WTC11 (cell line): Measurements from ENCODE around the gene RPL10A. TPM values are rescaled to one million over a fixed set of nuclear protein-coding genes. Genes with fewer than 3 reads are reported as not detected.
"Not testable (repeated sequence)": the region's sequence is repeated elsewhere in the genome, so short reads cannot be mapped to it uniquely, and the experiment has no call there.

ENCODE experiments used
- ATAC-seq: fragments of 200-7000 bp; cut with Tn5 transposase; 2 replicates; pipeline ENCODE4 v1.10.0; 2021; ENCODE audit warnings: mild to moderate bottlenecking, moderate library complexity
- CTCF ChIA-PET: fragments of 300-600 bp; sonication (Branson Sonifier 250); formaldehyde crosslinking; loops from one replicate; lab custom pipeline; 2021; ENCODE audit warnings: antibody characterized with exemption; lab: Charles Lee
- POLR2A ChIA-PET: fragments of 350-600 bp; sonication (Branson Sonifier 250); formaldehyde crosslinking; loops from one replicate; lab custom pipeline; 2021; ENCODE audit warnings: antibody characterized with exemption; lab: Charles Lee
- DNase-seq: peaks from one replicate; pipeline ENCODE4 v3.0.0; 2021; ENCODE audit warnings: low spot score
- H3K27ac Mint-ChIP-seq: 2 replicates; pipeline ENCODE4 v1.8.0; 2021; ENCODE audit warnings: mixed read lengths
- H3K27me3 Mint-ChIP-seq: 2 replicates; pipeline ENCODE4 v1.8.0; 2021; ENCODE audit warnings: low read depth, mild to moderate bottlenecking, moderate library complexity, mixed read lengths
- H3K36me3 Mint-ChIP-seq: 2 replicates; pipeline ENCODE4 v1.8.0; 2021; ENCODE audit warnings: mixed read lengths
- H3K4me1 Mint-ChIP-seq: 2 replicates; pipeline ENCODE4 v1.8.0; 2022; ENCODE audit warnings: mixed read lengths
- H3K4me3 Mint-ChIP-seq: 2 replicates; pipeline ENCODE4 v1.8.0; 2021; ENCODE audit warnings: mild to moderate bottlenecking, moderate library complexity, mixed read lengths
- H3K9me3 Mint-ChIP-seq: 2 replicates; pipeline ENCODE4 v1.8.0; 2021; ENCODE audit warnings: mixed read lengths
- ESRRA ChIP-seq: sonication (generic); formaldehyde crosslinking; IDR thresholded peaks from 2 replicates; pipeline ENCODE4 v1.8.1; 2022; ENCODE audit warnings: mild to moderate bottlenecking, missing genetic modification reagents, borderline replicate concordance
- FOXJ3 ChIP-seq: sonication (generic); formaldehyde crosslinking; IDR thresholded peaks from 2 replicates; pipeline ENCODE4 v1.9.0; 2021; ENCODE audit warnings: missing genetic modification reagents, mild to moderate bottlenecking, borderline replicate concordance
- FOXK1 ChIP-seq: sonication (generic); formaldehyde crosslinking; IDR thresholded peaks from 2 replicates; pipeline ENCODE4 v1.8.0; 2022; ENCODE audit warnings: mild to moderate bottlenecking, moderate library complexity, missing genetic modification reagents
- NR1H2 ChIP-seq: sonication (generic); formaldehyde crosslinking; IDR thresholded peaks from 2 replicates; pipeline ENCODE4 v1.9.0; 2021; ENCODE audit warnings: mild to moderate bottlenecking, moderate library complexity, missing genetic modification reagents
- PRRX2 ChIP-seq: fragments of 250-450 bp; sonication (Bioruptor Pico); IDR thresholded peaks from 2 replicates; pipeline ENCODE4 v1.8.0; 2021; ENCODE audit warnings: mild to moderate bottlenecking
- SOX15 ChIP-seq: fragments of 250-450 bp; sonication (Bioruptor Pico); IDR thresholded peaks from 2 replicates; pipeline ENCODE4 v1.9.0; 2021; ENCODE audit warnings: mild to moderate bottlenecking
- ZBTB21 ChIP-seq: sonication (generic); formaldehyde crosslinking; IDR thresholded peaks from 2 replicates; pipeline ENCODE4 v1.8.1; 2023; ENCODE audit warnings: mild to moderate bottlenecking, missing genetic modification reagents, borderline replicate concordance
- ZNF121 ChIP-seq: sonication (generic); formaldehyde crosslinking; IDR thresholded peaks from 2 replicates; pipeline ENCODE4 v1.8.0; 2023; ENCODE audit warnings: missing genetic modification reagents
- ZNF219 ChIP-seq: sonication (generic); formaldehyde crosslinking; IDR thresholded peaks from 2 replicates; pipeline ENCODE4 v1.8.0; 2023; ENCODE audit warnings: missing genetic modification reagents, mild to moderate bottlenecking, borderline replicate concordance
- ZNF232 ChIP-seq: sonication (generic); formaldehyde crosslinking; IDR thresholded peaks from 2 replicates; pipeline ENCODE4 v1.8.0; 2022; ENCODE audit warnings: mild to moderate bottlenecking, missing genetic modification reagents
- ZNF317 ChIP-seq: sonication (generic); formaldehyde crosslinking; IDR thresholded peaks from 2 replicates; pipeline ENCODE4 v1.8.1; 2023; ENCODE audit warnings: low read depth, mild to moderate bottlenecking, moderate library complexity, missing genetic modification reagents, borderline replicate concordance
- ZNF671 ChIP-seq: fragments of 250-450 bp; sonication (Bioruptor Pico); IDR thresholded peaks from 2 replicates; pipeline ENCODE4 v1.8.0; 2021; ENCODE audit warnings: mild to moderate bottlenecking
- total RNA-seq: library from RNA; stranded (reverse); gene quantifications from 3 replicates; pipeline ENCODE4 v1.2.3, GENCODE V29; 2021
- TF ChIP-seq, protein P1 (sequence below): fragments of 250-450 bp; sonication (Bioruptor Pico); IDR thresholded peaks from 2 replicates; pipeline ENCODE4 v1.9.0; 2021; ENCODE audit warnings: mild to moderate bottlenecking
- TF ChIP-seq, protein P2 (sequence below): sonication (generic); formaldehyde crosslinking; IDR thresholded peaks from 2 replicates; pipeline ENCODE4 v1.8.1; 2022; ENCODE audit warnings: mild to moderate bottlenecking, moderate library complexity, missing genetic modification reagents
- TF ChIP-seq, protein P3 (sequence below): sonication (generic); formaldehyde crosslinking; IDR thresholded peaks from 2 replicates; pipeline ENCODE4 v1.8.1; 2022; ENCODE audit warnings: low read depth, mild to moderate bottlenecking, moderate library complexity, missing genetic modification reagents, borderline replicate concordance
- TF ChIP-seq, protein P4 (sequence below): sonication (generic); formaldehyde crosslinking; conservative IDR thresholded peaks from 2 replicates; pipeline ENCODE4 v1.8.1; 2022; ENCODE audit warnings: mild to moderate bottlenecking, missing genetic modification reagents
- TF ChIP-seq, protein P5 (sequence below): sonication (generic); formaldehyde crosslinking; IDR thresholded peaks from 2 replicates; pipeline ENCODE4 v1.8.0; 2023; ENCODE audit warnings: missing genetic modification reagents
- TF ChIP-seq, protein P6 (sequence below): sonication (generic); formaldehyde crosslinking; IDR thresholded peaks from 2 replicates; pipeline ENCODE4 v1.8.0; 2022; ENCODE audit warnings: missing genetic modification reagents
- TF ChIP-seq, protein P7 (sequence below): sonication (generic); formaldehyde crosslinking; IDR thresholded peaks from 2 replicates; pipeline ENCODE4 v1.8.1; 2023; ENCODE audit warnings: mild to moderate bottlenecking, moderate library complexity, missing genetic modification reagents

Gene RPL10A
- total RNA-seq, 1 experiment from 2014 or later = 1,829 TPM

DNA sequence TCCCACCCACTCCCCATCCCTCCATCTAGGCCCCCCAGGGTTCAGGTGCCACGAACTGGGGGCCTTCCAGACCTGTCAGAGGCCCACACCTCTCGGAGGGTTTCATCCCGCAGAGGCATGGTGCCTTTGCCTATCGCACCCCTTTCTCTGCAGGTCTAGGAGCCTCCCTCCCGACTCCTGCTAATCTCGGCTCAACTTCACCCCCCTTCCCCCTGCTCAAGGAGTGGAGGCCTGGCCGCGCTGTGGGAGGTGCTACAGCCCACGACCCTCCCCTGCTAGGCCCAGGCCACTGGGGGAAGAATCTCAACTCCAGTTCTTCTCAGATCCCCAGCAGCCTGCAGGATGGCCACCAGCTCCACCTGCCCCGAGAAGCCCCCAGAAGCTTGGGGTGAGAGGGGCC lies 44.5 kb downstream of the RPL10A start, which contains the start of gene TULP1:
TULP1 (minus strand) TSS at position 157 of the 400 bp plus-strand sequence; CDS start at position 119, 38 bp downstream.
- Mint-ChIP-seq H3K27ac (no peak within 1 kb of the TSS), H3K36me3 (no peaks in the 10 kb centered on the region), H3K9me3 (no peaks in the 10 kb centered on the region), H3K4me1 (peaks cover 30% of the 10 kb centered on the region), H3K4me3 (peak within 1 kb of the TSS; percentile 60), H3K27me3 (peaks cover 18% of the 10 kb centered on the region)
- DNase-seq = no peak
- TF ChIP-seq ESRRA (CRISPR knock-in tag) = no peak
- no peak for TF ChIP-seq SOX15 (CRISPR knock-in tag)
- TF ChIP-seq, protein P1, sequence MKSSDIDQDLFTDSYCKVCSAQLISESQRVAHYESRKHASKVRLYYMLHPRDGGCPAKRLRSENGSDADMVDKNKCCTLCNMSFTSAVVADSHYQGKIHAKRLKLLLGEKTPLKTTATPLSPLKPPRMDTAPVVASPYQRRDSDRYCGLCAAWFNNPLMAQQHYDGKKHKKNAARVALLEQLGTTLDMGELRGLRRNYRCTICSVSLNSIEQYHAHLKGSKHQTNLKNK (CRISPR knock-in tag) = no peak
- TF ChIP-seq, protein P2, sequence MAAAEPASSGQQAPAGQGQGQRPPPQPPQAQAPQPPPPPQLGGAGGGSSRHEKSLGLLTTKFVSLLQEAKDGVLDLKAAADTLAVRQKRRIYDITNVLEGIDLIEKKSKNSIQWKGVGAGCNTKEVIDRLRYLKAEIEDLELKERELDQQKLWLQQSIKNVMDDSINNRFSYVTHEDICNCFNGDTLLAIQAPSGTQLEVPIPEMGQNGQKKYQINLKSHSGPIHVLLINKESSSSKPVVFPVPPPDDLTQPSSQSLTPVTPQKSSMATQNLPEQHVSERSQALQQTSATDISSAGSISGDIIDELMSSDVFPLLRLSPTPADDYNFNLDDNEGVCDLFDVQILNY (CRISPR knock-in tag) = no peak
- no peak for TF ChIP-seq ZNF219
- no peak for TF ChIP-seq ZNF317 (CRISPR knock-in tag)
- TF ChIP-seq ZNF232 (CRISPR knock-in tag) = no peak
- TF ChIP-seq ZBTB21 (CRISPR knock-in tag) = no peak
- TF ChIP-seq, protein P3, sequence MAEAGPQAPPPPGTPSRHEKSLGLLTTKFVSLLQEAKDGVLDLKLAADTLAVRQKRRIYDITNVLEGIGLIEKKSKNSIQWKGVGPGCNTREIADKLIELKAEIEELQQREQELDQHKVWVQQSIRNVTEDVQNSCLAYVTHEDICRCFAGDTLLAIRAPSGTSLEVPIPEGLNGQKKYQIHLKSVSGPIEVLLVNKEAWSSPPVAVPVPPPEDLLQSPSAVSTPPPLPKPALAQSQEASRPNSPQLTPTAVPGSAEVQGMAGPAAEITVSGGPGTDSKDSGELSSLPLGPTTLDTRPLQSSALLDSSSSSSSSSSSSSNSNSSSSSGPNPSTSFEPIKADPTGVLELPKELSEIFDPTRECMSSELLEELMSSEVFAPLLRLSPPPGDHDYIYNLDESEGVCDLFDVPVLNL (CRISPR knock-in tag) = no peak
- TF ChIP-seq PRRX2 (CRISPR knock-in tag) = no peak
- ChIA-PET POLR2A (interaction anchor here (0.6 kb wide), 1 partner anchor 244 kb away, joined by 7 read pairs; no protein-coding TSS in a partner anchor), CTCF (interaction anchor here (1.4 kb wide), 1 partner anchor 10 kb away, joined by 8 read pairs; no protein-coding TSS in a partner anchor)
- ATAC-seq = peak; percentile 56

DNA sequence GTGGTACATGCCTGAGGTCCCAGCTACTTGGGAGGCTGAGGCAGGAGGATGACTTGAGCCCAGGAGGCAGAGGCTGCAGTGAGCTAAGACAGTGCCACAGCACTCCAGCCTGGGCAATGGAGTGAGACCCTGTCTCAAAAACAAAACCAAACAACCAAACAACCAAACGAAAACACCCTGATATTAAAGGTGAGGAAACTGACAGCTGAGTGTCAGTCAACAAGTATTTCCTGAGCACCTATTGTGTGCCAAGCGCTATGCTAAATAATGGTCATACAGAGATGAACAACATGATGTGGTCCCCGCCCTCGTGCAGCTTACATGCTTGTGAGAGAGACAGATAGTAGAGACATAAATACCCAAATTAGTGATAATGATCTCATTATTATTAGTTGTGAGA lies 46.4 kb downstream of the RPL10A start:
- ChIA-PET POLR2A (interaction anchor here (0.7 kb wide), 1 partner anchor 10 kb away, joined by 3 read pairs; no protein-coding TSS in a partner anchor), CTCF (interaction anchor here (0.6 to 1.0 kb wide), 4 partner anchors 8 to 172 kb away, joined by 3 to 5 read pairs (median 3); partner anchors contain the start of gene PPARD)
- TF ChIP-seq, protein P4, sequence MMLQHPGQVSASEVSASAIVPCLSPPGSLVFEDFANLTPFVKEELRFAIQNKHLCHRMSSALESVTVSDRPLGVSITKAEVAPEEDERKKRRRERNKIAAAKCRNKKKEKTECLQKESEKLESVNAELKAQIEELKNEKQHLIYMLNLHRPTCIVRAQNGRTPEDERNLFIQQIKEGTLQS (CRISPR knock-in tag) = no peak
- TF ChIP-seq NR1H2 (CRISPR knock-in tag) (no peak), ZNF121 (CRISPR knock-in tag) (peak; percentile 28; the same call in 1 of the 2 replicates)
- TF ChIP-seq, protein P5, sequence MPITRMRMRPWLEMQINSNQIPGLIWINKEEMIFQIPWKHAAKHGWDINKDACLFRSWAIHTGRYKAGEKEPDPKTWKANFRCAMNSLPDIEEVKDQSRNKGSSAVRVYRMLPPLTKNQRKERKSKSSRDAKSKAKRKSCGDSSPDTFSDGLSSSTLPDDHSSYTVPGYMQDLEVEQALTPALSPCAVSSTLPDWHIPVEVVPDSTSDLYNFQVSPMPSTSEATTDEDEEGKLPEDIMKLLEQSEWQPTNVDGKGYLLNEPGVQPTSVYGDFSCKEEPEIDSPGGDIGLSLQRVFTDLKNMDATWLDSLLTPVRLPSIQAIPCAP (CRISPR knock-in tag) = no peak
- H3K4me3 Mint-ChIP-seq = no peak overlapping the region
- H3K36me3 Mint-ChIP-seq = no peaks in the 10 kb centered on the region
- no peak for ATAC-seq
- peaks cover 20% of the 10 kb centered on the region for H3K4me1 Mint-ChIP-seq
- H3K27me3 Mint-ChIP-seq = peaks cover 14% of the 10 kb centered on the region
- no peak for DNase-seq
- no peaks in the 10 kb centered on the region for H3K9me3 Mint-ChIP-seq
- no peak overlapping the region for H3K27ac Mint-ChIP-seq

DNA sequence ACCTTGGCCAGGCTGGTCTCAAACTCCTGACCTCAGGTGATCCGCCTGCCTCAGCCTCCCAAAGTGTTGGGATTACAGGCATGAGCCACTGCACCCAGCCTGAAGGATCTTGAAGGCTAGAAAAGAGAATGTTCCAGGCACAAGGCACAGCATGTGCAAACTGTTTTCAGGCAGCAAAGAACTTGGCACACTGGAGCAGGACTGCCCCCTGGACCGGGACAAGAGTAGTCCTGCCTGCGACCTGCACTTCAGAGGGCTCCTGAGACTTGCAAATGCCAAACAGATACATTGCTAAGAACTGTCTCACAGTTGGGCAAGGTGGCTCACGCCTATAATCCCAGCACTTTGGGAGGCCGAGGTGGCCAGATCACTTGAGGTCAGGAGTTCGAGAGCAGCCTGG lies 47.7 kb downstream of the RPL10A start:
- H3K27ac Mint-ChIP-seq, H3K9me3 Mint-ChIP-seq, H3K27me3 Mint-ChIP-seq, H3K36me3 Mint-ChIP-seq, H3K4me3 Mint-ChIP-seq, DNase-seq: not testable (repeated sequence)
- CTCF ChIA-PET = interaction anchor here (0.6 to 0.7 kb wide), 4 partner anchors 33 to 479 kb away, joined by 3 read pairs; no protein-coding TSS in a partner anchor
- TF ChIP-seq ZNF121 (CRISPR knock-in tag) = peak; percentile 72; the same call in 1 of the 2 replicates
- ATAC-seq = peak; percentile 33; the same call in 1 of the 2 replicates
- peaks cover 17% of the 10 kb centered on the region for H3K4me1 Mint-ChIP-seq
- POLR2A ChIA-PET = interaction anchor here (0.7 to 1.0 kb wide), 3 partner anchors 11 to 535 kb away, joined by 3 read pairs; no protein-coding TSS in a partner anchor

DNA sequence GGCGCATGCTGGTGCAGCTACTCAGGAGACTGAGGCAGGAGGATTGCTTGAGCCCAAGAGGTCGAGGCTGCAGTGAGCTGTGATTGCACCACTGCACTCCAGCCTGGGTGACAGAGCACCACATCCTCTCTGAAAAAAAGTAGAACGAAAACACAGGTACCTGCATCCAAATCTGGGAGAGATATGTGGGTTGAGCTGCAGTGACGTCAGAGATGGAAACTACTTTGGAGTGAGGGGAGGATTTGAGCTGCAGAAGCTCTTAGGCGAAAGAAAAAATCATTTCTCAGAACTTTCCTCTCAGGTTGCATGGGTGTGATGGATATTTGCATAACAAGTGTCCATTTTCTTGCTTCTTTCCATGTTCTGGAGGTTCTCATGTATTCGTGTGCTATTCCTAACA lies 48.5 kb downstream of the RPL10A start:
- Mint-ChIP-seq H3K4me3 (no peak overlapping the region), H3K27ac (no peak overlapping the region), H3K36me3 (no peaks in the 10 kb centered on the region), H3K4me1 (peaks cover 12% of the 10 kb centered on the region), H3K9me3 (no peaks in the 10 kb centered on the region), H3K27me3 (no peaks in the 10 kb centered on the region; the same call in 1 of the 2 replicates)
- no peak for DNase-seq
- ATAC-seq = no peak
- POLR2A ChIA-PET = interaction anchor here (1.1 kb wide), 1 partner anchor 20 kb away, joined by 3 read pairs; the partner anchor contains the start of gene TEAD3
- CTCF ChIA-PET = interaction anchor here (0.7 to 2.2 kb wide), 4 partner anchors 8 to 478 kb away, joined by 3 to 7 read pairs (median 3); no protein-coding TSS in a partner anchor
- TF ChIP-seq, protein P6, sequence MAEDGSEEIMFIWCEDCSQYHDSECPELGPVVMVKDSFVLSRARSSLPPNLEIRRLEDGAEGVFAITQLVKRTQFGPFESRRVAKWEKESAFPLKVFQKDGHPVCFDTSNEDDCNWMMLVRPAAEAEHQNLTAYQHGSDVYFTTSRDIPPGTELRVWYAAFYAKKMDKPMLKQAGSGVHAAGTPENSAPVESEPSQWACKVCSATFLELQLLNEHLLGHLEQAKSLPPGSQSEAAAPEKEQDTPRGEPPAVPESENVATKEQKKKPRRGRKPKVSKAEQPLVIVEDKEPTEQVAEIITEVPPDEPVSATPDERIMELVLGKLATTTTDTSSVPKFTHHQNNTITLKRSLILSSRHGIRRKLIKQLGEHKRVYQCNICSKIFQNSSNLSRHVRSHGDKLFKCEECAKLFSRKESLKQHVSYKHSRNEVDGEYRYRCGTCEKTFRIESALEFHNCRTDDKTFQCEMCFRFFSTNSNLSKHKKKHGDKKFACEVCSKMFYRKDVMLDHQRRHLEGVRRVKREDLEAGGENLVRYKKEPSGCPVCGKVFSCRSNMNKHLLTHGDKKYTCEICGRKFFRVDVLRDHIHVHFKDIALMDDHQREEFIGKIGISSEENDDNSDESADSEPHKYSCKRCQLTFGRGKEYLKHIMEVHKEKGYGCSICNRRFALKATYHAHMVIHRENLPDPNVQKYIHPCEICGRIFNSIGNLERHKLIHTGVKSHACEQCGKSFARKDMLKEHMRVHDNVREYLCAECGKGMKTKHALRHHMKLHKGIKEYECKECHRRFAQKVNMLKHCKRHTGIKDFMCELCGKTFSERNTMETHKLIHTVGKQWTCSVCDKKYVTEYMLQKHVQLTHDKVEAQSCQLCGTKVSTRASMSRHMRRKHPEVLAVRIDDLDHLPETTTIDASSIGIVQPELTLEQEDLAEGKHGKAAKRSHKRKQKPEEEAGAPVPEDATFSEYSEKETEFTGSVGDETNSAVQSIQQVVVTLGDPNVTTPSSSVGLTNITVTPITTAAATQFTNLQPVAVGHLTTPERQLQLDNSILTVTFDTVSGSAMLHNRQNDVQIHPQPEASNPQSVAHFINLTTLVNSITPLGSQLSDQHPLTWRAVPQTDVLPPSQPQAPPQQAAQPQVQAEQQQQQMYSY (CRISPR knock-in tag) = no peak
- no peak for TF ChIP-seq ZNF671 (CRISPR knock-in tag)
- no peak for TF ChIP-seq FOXJ3 (CRISPR knock-in tag)
- TF ChIP-seq, protein P7, sequence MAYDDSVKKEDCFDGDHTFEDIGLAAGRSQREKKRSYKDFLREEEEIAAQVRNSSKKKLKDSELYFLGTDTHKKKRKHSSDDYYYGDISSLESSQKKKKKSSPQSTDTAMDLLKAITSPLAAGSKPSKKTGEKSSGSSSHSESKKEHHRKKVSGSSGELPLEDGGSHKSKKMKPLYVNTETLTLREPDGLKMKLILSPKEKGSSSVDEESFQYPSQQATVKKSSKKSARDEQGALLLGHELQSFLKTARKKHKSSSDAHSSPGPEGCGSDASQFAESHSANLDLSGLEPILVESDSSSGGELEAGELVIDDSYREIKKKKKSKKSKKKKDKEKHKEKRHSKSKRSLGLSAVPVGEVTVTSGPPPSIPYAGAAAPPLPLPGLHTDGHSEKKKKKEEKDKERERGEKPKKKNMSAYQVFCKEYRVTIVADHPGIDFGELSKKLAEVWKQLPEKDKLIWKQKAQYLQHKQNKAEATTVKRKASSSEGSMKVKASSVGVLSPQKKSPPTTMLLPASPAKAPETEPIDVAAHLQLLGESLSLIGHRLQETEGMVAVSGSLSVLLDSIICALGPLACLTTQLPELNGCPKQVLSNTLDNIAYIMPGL (CRISPR knock-in tag) = no peak
- TF ChIP-seq FOXK1 (CRISPR knock-in tag) = no peak
